Retinal pigment epithelial cell (primary cell): ENCODE measurements around the gene SEC14L1.
"Not testable (repeated sequence)": the region's sequence is repeated elsewhere in the genome, so short reads cannot be mapped to it uniquely, and the experiment has no call there.

ENCODE experiments used
- DNase-seq: peaks from one replicate; pipeline ENCODE4 v3.0.0-alpha.2; 2010; ENCODE audit warnings: low read depth
- H3K4me3 ChIP-seq: 2 replicates; pipeline ENCODE4 v1.5.1; 2011; ENCODE audit warnings: mild to moderate bottlenecking, low read length, control low read depth, moderate library complexity
- TF ChIP-seq, protein P1 (sequence below): conservative IDR thresholded peaks from 2 replicates; pipeline ENCODE4 v1.5.1; 2011; ENCODE audit warnings: low read depth, low read length, control low read depth, inconsistent platforms

Gene SEC14L1

DNA sequence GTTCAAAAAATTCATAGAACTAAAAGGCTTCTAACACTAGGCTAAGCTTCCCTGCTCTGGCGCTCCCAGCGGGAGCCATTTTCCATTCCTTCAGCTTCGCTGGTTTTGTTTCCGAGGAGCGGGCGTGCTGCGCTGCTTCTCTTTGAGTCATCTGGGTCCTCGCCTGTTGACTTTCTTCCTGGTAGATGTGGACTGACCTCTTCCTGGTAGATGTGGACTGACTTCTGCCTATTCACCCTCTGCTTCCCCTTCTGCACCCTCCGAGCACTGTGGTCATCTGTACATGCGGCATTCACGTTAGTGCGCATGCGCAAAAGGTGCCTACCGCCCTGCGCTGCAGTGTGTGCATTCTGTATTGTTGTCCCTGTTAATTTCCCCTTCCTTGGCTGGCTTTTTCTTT, 40.8 kb upstream of the SEC14L1 start:
- TF ChIP-seq, protein P1, sequence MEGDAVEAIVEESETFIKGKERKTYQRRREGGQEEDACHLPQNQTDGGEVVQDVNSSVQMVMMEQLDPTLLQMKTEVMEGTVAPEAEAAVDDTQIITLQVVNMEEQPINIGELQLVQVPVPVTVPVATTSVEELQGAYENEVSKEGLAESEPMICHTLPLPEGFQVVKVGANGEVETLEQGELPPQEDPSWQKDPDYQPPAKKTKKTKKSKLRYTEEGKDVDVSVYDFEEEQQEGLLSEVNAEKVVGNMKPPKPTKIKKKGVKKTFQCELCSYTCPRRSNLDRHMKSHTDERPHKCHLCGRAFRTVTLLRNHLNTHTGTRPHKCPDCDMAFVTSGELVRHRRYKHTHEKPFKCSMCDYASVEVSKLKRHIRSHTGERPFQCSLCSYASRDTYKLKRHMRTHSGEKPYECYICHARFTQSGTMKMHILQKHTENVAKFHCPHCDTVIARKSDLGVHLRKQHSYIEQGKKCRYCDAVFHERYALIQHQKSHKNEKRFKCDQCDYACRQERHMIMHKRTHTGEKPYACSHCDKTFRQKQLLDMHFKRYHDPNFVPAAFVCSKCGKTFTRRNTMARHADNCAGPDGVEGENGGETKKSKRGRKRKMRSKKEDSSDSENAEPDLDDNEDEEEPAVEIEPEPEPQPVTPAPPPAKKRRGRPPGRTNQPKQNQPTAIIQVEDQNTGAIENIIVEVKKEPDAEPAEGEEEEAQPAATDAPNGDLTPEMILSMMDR, result no peak
- no peak overlapping the region for H3K4me3 ChIP-seq
- DNase-seq, result no peak

DNA sequence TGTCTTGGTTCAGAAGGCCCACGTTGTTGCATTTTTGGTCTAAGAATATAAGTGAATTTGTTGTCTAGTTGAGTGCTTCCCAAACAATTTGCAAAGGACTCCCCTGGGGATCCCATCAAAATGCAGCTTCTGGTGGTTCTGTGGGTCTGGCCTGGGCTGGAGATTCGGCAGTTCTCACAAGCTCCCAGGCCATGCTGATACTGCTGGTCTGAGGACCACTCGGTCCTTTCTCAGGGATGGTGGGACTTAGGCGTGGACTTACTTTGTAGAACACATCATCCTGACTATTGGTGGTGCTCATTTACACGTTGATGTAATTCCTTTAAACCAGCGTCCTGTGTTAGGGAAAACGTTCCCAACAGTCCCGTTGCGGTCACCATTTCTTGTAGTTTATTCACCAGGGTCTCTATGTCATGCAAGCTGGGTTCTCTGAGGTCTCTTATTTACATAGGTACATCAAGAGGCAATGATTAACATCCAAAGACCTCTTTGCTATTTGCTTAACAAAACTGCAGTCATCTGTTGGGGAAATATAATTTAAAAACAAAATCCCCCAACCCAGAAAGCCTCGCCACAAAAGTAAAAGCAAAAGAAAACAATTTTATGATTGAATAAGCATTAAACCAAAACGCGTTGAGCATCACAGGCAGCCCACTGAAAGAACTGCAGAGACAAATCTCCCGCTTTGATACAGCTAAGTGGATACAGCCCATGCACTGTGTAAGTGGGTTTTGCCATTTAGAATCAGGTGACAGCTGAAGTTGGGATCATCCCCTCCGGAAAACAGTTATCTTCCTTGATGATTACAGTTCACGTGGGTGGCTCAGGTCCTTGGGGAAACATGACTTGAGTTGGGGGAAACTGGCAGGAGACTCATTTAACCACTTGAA, 39.0 kb upstream of the SEC14L1 start:
- DNase-seq, result no peak
- H3K4me3 ChIP-seq, result no peak overlapping the region
- TF ChIP-seq, protein P1, result no peak

DNA sequence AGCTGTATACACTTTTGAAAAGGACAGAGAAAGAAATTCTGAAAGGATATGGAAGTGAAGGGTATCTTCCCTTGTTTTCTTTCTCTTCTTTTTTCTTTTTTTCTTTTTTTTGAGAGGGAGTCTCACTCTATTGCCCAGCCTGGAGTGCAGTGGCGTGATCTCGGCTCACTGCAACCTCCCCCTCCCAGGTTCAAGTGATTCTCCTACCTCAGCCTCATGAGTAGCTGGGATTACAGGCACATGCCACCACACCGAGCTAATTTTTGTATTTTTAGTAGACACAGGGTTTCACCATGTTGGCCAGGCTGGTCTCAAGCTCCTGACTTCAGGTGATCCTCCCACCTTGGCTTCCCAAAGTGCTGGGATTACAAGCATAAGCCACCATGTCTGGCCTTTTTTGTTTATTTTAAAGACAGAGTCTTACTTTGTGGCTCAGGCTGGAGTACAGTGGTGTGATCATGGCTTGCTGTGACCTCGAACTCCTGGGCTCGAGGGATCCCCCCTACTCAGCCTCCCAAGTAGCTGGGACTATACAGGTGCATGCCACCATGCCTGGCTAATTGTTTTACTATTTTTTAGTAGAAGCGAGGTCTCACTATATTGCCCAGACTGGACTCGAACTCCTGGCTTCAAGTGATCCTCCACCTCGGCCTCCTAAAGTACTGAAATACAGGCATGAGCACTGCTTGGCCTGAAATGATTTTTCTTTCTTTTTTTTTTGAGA, 38.2 kb upstream of the SEC14L1 start:
- not testable (repeated sequence) for DNase-seq, H3K4me3 ChIP-seq

DNA sequence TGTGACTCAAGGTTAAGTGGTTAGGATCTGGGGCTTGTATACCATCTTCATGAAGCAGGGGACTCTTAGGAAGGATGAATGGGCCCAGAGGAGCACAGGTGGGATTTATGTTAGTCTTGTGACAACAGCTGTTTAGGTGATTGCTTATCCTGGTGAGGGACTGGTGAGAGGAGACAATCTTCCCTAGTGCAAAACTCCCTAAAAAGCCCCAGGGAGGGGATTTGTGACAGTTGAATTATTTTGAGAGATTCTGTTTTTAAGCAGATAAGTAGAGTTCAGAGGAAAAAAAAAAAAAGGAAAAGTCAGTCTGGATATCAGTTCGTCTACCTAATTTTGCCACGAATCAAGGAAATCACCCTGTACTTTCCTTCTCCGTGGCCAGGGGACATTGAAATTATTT, 35.1 kb upstream of the SEC14L1 start:
- DNase-seq, result no peak
- TF ChIP-seq, protein P1, result no peak
- no peak overlapping the region for H3K4me3 ChIP-seq

DNA sequence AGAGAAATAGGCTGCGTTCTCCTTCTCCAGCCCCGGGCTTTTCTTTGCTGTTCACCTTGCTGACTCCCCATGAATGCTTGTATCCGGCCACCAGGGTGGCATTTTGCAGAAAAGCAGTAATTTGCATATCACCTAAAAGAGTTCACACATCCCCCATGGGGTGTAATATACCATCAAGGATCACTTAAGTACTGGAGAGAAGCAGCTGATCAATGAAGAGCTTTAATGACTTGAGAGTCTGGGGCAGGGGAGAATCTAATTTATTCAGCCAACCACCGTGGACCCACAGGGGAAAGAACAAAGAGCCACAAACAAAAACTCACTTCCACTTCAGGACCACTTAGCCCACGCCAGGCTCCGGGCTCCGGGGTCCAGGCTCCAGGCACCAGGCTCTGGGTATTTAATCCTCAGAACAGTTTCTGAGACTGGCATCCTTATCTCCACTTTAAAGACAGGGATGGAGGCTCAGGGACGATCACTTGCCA, 33.9 kb upstream of the SEC14L1 start:
- no peak for DNase-seq
- TF ChIP-seq, protein P1, result no peak
- no peak overlapping the region for H3K4me3 ChIP-seq

DNA sequence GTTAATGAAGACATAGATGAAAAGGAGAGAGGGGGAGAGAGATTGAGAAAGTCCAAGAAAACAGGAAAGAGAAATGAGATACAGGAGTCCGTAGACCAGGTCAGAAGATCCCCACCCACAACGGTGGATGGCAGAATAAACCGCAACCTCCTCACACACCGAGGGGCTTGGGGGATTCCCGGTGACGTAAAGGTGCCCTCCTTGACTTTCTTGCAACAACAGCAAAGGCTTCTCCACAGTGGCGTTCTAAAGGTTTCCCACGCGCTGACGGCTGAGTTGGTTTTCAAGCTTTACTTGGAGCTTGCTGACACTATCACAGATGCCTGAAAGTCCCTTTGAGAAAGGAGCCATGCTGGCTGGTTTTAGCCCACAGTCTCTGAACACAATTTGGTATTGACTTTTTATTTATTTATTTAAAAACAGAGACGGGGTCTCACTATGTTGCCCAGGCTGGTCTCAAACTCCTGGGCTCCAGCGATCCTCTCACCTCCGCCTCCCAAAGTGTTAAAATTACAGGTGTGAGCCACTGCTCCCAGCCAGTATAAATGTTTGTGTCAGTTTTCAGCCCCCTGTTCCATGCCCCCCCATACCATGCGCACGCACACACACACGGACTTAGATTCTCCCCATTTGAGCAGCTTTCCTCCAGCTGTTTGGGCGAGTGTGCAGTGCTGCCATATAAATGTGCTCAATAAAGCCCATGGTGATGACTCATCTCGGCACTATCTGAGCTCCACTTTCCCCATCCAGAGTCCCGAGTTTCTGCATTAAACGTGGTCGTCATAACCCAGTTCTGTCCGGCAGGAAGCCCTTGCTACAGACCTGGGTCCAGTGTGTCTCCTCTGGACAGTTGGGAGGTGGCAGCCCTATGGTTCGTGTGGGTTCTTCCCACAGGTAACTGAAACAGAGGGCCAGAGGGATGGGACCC, 33.0 kb upstream of the SEC14L1 start:
- no peak for DNase-seq
- TF ChIP-seq, protein P1, result no peak
- H3K4me3 ChIP-seq, result no peak overlapping the region
